ENCODE data around the gene KRTAP10-12.

DNA sequence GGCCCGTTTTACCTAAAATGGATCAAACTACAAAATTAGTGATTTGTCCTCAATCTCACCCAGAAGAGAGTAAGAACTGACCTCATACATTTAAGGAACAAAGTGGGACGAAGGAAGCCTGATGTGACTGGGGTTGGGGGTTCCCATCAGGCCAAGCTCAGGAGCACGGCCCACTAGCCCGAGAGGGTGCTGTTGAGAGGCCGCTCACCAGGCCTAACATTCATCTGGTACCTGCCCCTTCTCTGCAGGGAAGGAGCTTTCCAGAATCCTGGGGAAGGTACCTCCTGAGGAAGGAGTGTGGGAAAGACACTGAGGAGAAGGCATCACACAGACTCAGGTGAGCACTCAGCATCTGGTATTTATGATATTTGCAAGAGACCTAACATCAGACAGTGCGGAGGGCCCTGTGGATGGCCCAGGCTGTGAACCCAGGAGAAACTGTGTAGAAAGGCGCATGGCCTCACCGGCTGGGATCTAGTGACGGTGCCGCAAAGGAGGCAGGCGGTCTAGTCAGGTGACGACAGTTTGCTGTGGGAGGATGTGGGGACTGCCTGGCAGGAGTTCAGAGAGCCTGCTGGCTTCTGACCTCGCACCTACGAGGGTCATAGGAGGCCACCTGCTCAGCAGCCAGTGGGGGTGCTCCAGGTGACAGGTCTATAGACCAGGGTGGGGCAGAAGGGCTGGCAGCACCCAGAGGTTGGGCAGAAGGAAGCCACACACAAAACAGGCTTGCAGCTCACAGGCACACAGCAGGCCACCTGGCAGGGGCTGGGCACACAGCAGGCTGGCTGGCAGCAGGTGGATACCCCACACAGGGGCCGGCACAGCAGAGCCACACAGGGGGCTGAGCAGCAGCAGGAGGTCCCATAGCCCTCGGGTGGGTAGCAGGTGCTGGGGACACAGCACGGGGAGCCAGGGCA lies 43.1 kb upstream of the KRTAP10-12 start:
- TF ChIP-seq POLR2A (IDR thresholded peaks at IDR 0.05; ENCODE audit: low read depth, low read length), result no peak
- TF ChIP-seq, protein P1, sequence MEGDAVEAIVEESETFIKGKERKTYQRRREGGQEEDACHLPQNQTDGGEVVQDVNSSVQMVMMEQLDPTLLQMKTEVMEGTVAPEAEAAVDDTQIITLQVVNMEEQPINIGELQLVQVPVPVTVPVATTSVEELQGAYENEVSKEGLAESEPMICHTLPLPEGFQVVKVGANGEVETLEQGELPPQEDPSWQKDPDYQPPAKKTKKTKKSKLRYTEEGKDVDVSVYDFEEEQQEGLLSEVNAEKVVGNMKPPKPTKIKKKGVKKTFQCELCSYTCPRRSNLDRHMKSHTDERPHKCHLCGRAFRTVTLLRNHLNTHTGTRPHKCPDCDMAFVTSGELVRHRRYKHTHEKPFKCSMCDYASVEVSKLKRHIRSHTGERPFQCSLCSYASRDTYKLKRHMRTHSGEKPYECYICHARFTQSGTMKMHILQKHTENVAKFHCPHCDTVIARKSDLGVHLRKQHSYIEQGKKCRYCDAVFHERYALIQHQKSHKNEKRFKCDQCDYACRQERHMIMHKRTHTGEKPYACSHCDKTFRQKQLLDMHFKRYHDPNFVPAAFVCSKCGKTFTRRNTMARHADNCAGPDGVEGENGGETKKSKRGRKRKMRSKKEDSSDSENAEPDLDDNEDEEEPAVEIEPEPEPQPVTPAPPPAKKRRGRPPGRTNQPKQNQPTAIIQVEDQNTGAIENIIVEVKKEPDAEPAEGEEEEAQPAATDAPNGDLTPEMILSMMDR (conservative IDR thresholded peaks at IDR 0.05; ENCODE audit: low read depth, low read length), result no peak
- TF ChIP-seq RCOR1 (IDR thresholded peaks at IDR 0.05; ENCODE audit: insufficient replicate concordance, low read length), result no peak
- no peak for TF ChIP-seq MAZ (IDR thresholded peaks at IDR 0.05; ENCODE audit: borderline replicate concordance, low read depth, low read length)
- TF ChIP-seq RAD21 (IDR thresholded peaks at IDR 0.05; ENCODE audit: low read length), result no peak
- TF ChIP-seq FOS (IDR thresholded peaks at IDR 0.05; ENCODE audit: low read depth, low read length), result no peak
- no peak for TF ChIP-seq RFX5 (IDR thresholded peaks at IDR 0.05; ENCODE audit: low read depth, low read length)
- no peak for TF ChIP-seq SMC3 (IDR thresholded peaks at IDR 0.05; ENCODE audit: low read depth, low read length)
- no peak for TF ChIP-seq CEBPB (IDR thresholded peaks at IDR 0.05; ENCODE audit: low read depth, low read length)
- no peak for TF ChIP-seq MXI1 (IDR thresholded peaks at IDR 0.05; ENCODE audit: borderline replicate concordance, low read depth, low read length)
- no peak for TF ChIP-seq BHLHE40 (IDR thresholded peaks at IDR 0.05; ENCODE audit: low read depth, low read length)
- TF ChIP-seq, protein P2, sequence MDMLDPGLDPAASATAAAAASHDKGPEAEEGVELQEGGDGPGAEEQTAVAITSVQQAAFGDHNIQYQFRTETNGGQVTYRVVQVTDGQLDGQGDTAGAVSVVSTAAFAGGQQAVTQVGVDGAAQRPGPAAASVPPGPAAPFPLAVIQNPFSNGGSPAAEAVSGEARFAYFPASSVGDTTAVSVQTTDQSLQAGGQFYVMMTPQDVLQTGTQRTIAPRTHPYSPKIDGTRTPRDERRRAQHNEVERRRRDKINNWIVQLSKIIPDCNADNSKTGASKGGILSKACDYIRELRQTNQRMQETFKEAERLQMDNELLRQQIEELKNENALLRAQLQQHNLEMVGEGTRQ (IDR thresholded peaks at IDR 0.05; ENCODE audit: low read depth, low read length), result no peak
- TF ChIP-seq, protein P3, sequence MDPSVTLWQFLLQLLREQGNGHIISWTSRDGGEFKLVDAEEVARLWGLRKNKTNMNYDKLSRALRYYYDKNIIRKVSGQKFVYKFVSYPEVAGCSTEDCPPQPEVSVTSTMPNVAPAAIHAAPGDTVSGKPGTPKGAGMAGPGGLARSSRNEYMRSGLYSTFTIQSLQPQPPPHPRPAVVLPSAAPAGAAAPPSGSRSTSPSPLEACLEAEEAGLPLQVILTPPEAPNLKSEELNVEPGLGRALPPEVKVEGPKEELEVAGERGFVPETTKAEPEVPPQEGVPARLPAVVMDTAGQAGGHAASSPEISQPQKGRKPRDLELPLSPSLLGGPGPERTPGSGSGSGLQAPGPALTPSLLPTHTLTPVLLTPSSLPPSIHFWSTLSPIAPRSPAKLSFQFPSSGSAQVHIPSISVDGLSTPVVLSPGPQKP (IDR thresholded peaks at IDR 0.05; ENCODE audit: borderline replicate concordance, low read depth, low read length), result no peak
